ENCODE measurements around the gene AGAP2.
A peak's percentile ranks its signal among the peaks of the same experiment; 100 is the strongest.
"Not testable (repeated sequence)": the region's sequence is repeated elsewhere in the genome, so short reads cannot be mapped to it uniquely, and the experiment has no call there.

AGAP2 gene

GRCh38 chr12:57724003-57724935 lies 14.3 kb downstream of the AGAP2 start:
- in situ Hi-C loops (cut with MboI; ENCODE audit: low sequenced_read_pairs, unreplicated experiment), result no loop called here
- DNase-seq (ENCODE audit: low spot score), result peak; percentile 32
- TF ChIP-seq CTCF (IDR thresholded peaks at IDR 0.05; ENCODE audit: borderline replicate concordance, control extremely low read depth, extremely low read depth, insufficient read depth, missing control alignments), result no peak

GRCh38 chr12:57723630-57723962 lies 14.9 kb downstream of the AGAP2 start:
- in situ Hi-C loops (cut with MboI; ENCODE audit: low sequenced_read_pairs, unreplicated experiment), result no loop called here
- no peak for TF ChIP-seq CTCF (IDR thresholded peaks at IDR 0.05; ENCODE audit: borderline replicate concordance, control extremely low read depth, extremely low read depth, insufficient read depth, missing control alignments)
- DNase-seq (ENCODE audit: low spot score), result no peak

- peak; percentile 21 for DNase-seq (ENCODE audit: low spot score)
- no peak for TF ChIP-seq CTCF (IDR thresholded peaks at IDR 0.05; ENCODE audit: borderline replicate concordance, control extremely low read depth, extremely low read depth, insufficient read depth, missing control alignments)
- in situ Hi-C loops (cut with MboI; ENCODE audit: low sequenced_read_pairs, unreplicated experiment), result no loop called here
Observed at GRCh38 chr12:57722716-57723629, 15.6 kb downstream of the AGAP2 start.

- DNase-seq (ENCODE audit: low spot score), result peak; percentile 20
- in situ Hi-C loops (cut with MboI; ENCODE audit: low sequenced_read_pairs, unreplicated experiment), result not testable (repeated sequence)
Observed at GRCh38 chr12:57721846-57722608, 16.5 kb downstream of the AGAP2 start.

GRCh38 chr12:57720606-57721595 lies 17.6 kb downstream of the AGAP2 start:
- in situ Hi-C loops (cut with MboI; ENCODE audit: low sequenced_read_pairs, unreplicated experiment), result no loop called here
- TF ChIP-seq CTCF (IDR thresholded peaks at IDR 0.05; ENCODE audit: borderline replicate concordance, control extremely low read depth, extremely low read depth, insufficient read depth, missing control alignments), result no peak
- peak; percentile 27 for DNase-seq (ENCODE audit: low spot score)

All from GM13976 (cell line).